Neural progenitor cell (in vitro differentiated cells): ENCODE measurements around the gene CYSTM1. TPM values are rescaled to one million over a fixed set of nuclear protein-coding genes. Genes with fewer than 3 reads are reported as not detected.
A peak's percentile ranks its signal among the peaks of the same experiment; 100 is the strongest.

Experiments used
- DNase-seq: peaks from one replicate; pipeline ENCODE4 v3.0.0-alpha.2; 2016; ENCODE audit warnings: low spot score
- H2AFZ ChIP-seq: fragments of 200-600 bp; sonication (generic); replicated peaks from 2 replicates; pipeline ENCODE4 v1.6.1; 2016; ENCODE audit warnings: antibody characterized with exemption
- H3F3A ChIP-seq: fragments of 200-600 bp; sonication (generic); 2 replicates; pipeline ENCODE4 v1.6.1; 2016; ENCODE audit warnings: antibody characterized with exemption, low read depth
- H3K27ac ChIP-seq: fragments of 200-600 bp; sonication (generic); 2 replicates; pipeline ENCODE4 v1.5.1; 2016; ENCODE audit warnings: mild to moderate bottlenecking
- H3K27me3 ChIP-seq: fragments of 200-600 bp; sonication (generic); 2 replicates; pipeline ENCODE4 v1.6.1; 2016; ENCODE audit warnings: mild to moderate bottlenecking, moderate library complexity
- H3K36me3 ChIP-seq: fragments of 200-600 bp; sonication (generic); 2 replicates; pipeline ENCODE4 v1.5.1; 2016
- H3K4me1 ChIP-seq: fragments of 200-600 bp; sonication (generic); 2 replicates; pipeline ENCODE4 v1.6.1; 2016; ENCODE audit warnings: mixed run types
- H3K4me2 ChIP-seq: fragments of 200-600 bp; sonication (generic); 2 replicates; pipeline ENCODE4 v1.6.1; 2016
- H3K4me3 ChIP-seq: fragments of 200-600 bp; sonication (generic); 2 replicates; pipeline ENCODE4 v1.5.1; 2016
- H3K79me2 ChIP-seq: fragments of 200-600 bp; sonication (generic); 2 replicates; pipeline ENCODE4 v1.6.1; 2016; ENCODE audit warnings: low read depth
- H3K9ac ChIP-seq: fragments of 200-600 bp; sonication (generic); 2 replicates; pipeline ENCODE4 v1.6.1; 2016
- H3K9me3 ChIP-seq: fragments of 200-600 bp; sonication (generic); 2 replicates; pipeline ENCODE4 v1.5.1; 2016; ENCODE audit warnings: low read depth
- H4K20me1 ChIP-seq: fragments of 200-600 bp; sonication (generic); 2 replicates; pipeline ENCODE4 v1.6.1; 2016; ENCODE audit warnings: low read depth
- H3K27ac Mint-ChIP-seq: 3 replicates; pipeline ENCODE4 v1.8.0; 2021; ENCODE audit warnings: mixed read lengths
- H3K27me3 Mint-ChIP-seq: 2 replicates; pipeline ENCODE4 v1.8.0; 2022; ENCODE audit warnings: low read depth, mild to moderate bottlenecking, inconsistent platforms, moderate library complexity, mixed read lengths; ENCODE audit not compliant: insufficient read depth
- H3K36me3 Mint-ChIP-seq: 3 replicates; pipeline ENCODE4 v1.8.0; 2021; ENCODE audit warnings: mixed read lengths
- H3K4me1 Mint-ChIP-seq: 3 replicates; pipeline ENCODE4 v1.8.0; 2021; ENCODE audit warnings: mixed read lengths
- H3K4me3 Mint-ChIP-seq: 3 replicates; pipeline ENCODE4 v1.8.0; 2021; ENCODE audit warnings: mild to moderate bottlenecking, moderate library complexity, mixed read lengths
- H3K9me3 Mint-ChIP-seq: 3 replicates; pipeline ENCODE4 v1.8.0; 2020; ENCODE audit warnings: mixed read lengths
- CTCF ChIP-seq: fragments of 200-600 bp; sonication (generic); IDR thresholded peaks from 2 replicates; pipeline ENCODE4 v1.5.1; 2017; ENCODE audit warnings: antibody characterized with exemption, mild to moderate bottlenecking
- EZH2 ChIP-seq: fragments of 200-600 bp; sonication (generic); IDR thresholded peaks from 2 replicates; pipeline ENCODE4 v1.6.1; 2017; ENCODE audit warnings: antibody characterized with exemption, mild to moderate bottlenecking, moderate library complexity
- EZH2phosphoT487 ChIP-seq: fragments of 200-600 bp; sonication (generic); IDR thresholded peaks from 2 replicates; pipeline ENCODE4 v1.6.1; 2017; ENCODE audit warnings: antibody characterized with exemption
- total RNA-seq: library from RNA; depleted of rRNA; stranded (reverse); fragments of >200 nt; gene quantifications from 2 replicates; pipeline ENCODE4 v1.2.3, GENCODE V29; 2015; ENCODE audit warnings: low replicate concordance

Gene CYSTM1
- total RNA-seq, 1 donor from 2014 or later = 8.9 TPM

- H4K20me1 ChIP-seq = peaks cover 1% of the 10 kb centered on the region
- Mint-ChIP-seq H3K27me3 (peaks cover 9% of the 10 kb centered on the region), H3K36me3 (no peaks in the 10 kb centered on the region), H3K4me3 (no peak overlapping the region), H3K9me3 (no peaks in the 10 kb centered on the region), H3K27ac (no peak overlapping the region), H3K4me1 (peaks cover 41% of the 10 kb centered on the region)
- H3K27me3 ChIP-seq = peaks cover 16% of the 10 kb centered on the region
- no peaks in the 10 kb centered on the region for H3K9me3 ChIP-seq
- H3F3A ChIP-seq = peaks cover 33% of the 10 kb centered on the region
- no peak overlapping the region for H3K27ac ChIP-seq
- H3K4me2 ChIP-seq = no peak overlapping the region
- TF ChIP-seq EZH2 (no peak), CTCF (no peak), EZH2phosphoT487 (no peak)
- H3K9ac ChIP-seq = no peak overlapping the region
- H2AFZ ChIP-seq = no peak overlapping the region
- no peak for DNase-seq
- no peak overlapping the region for H3K4me3 ChIP-seq
- no peaks in the 10 kb centered on the region for H3K36me3 ChIP-seq
- H3K4me1 ChIP-seq = peaks cover 30% of the 10 kb centered on the region
- peaks cover 12% of the 10 kb centered on the region for H3K79me2 ChIP-seq
Measured at GRCh38 chr5:140178086-140178410, 3.1 kb downstream of the CYSTM1 start.

- H3K4me3 Mint-ChIP-seq = no peak overlapping the region
- H3K27ac Mint-ChIP-seq = no peak overlapping the region
- Histone ChIP-seq H3K36me3 (no peaks in the 10 kb centered on the region), H3K4me2 (no peak overlapping the region), H3K27me3 (peaks cover 11% of the 10 kb centered on the region), H3K4me1 (peaks cover 35% of the 10 kb centered on the region), H3K79me2 (peaks cover 12% of the 10 kb centered on the region), H3K9ac (no peak overlapping the region), H3F3A (peaks cover 38% of the 10 kb centered on the region), H3K27ac (no peak overlapping the region), H2AFZ (no peak overlapping the region), H3K9me3 (no peaks in the 10 kb centered on the region), H3K4me3 (no peak overlapping the region), H4K20me1 (peaks cover 7% of the 10 kb centered on the region)
- DNase-seq = no peak
- peaks cover 9% of the 10 kb centered on the region for H3K27me3 Mint-ChIP-seq
- H3K4me1 Mint-ChIP-seq = peaks cover 46% of the 10 kb centered on the region
- TF ChIP-seq EZH2 = no peak
- no peak for TF ChIP-seq EZH2phosphoT487
- TF ChIP-seq CTCF = no peak
- H3K36me3 Mint-ChIP-seq = no peaks in the 10 kb centered on the region
- H3K9me3 Mint-ChIP-seq = no peaks in the 10 kb centered on the region
Measured at GRCh38 chr5:140178482-140179116, 3.6 kb downstream of the CYSTM1 start.

GRCh38 chr5:140181002-140181483 lies 6.1 kb downstream of the CYSTM1 start:
- H3K27ac ChIP-seq = no peak overlapping the region
- H3K36me3 Mint-ChIP-seq = no peaks in the 10 kb centered on the region
- H3K9me3 Mint-ChIP-seq = no peaks in the 10 kb centered on the region
- H3K4me2 ChIP-seq = peak overlapping the region; percentile 26
- no peaks in the 10 kb centered on the region for H3K9me3 ChIP-seq
- no peak overlapping the region for H3K4me3 Mint-ChIP-seq
- no peak for DNase-seq
- peaks cover 27% of the 10 kb centered on the region for H3F3A ChIP-seq
- no peak for TF ChIP-seq EZH2phosphoT487
- no peak for TF ChIP-seq CTCF
- no peak for TF ChIP-seq EZH2
- H3K27ac Mint-ChIP-seq = no peak overlapping the region
- no peaks in the 10 kb centered on the region for H3K36me3 ChIP-seq
- H3K4me3 ChIP-seq = no peak overlapping the region
- H3K4me1 ChIP-seq = peaks cover 33% of the 10 kb centered on the region
- peaks cover 7% of the 10 kb centered on the region for H4K20me1 ChIP-seq
- no peak overlapping the region for H3K9ac ChIP-seq
- peaks cover 34% of the 10 kb centered on the region for H3K4me1 Mint-ChIP-seq
- H3K27me3 ChIP-seq = peaks cover 4% of the 10 kb centered on the region
- H3K27me3 Mint-ChIP-seq = peaks cover 5% of the 10 kb centered on the region
- no peak overlapping the region for H2AFZ ChIP-seq
- peaks cover 16% of the 10 kb centered on the region for H3K79me2 ChIP-seq
